GM12801 (cell line): ENCODE results near the gene B4GALNT4.

Source experiments
- TF ChIP-seq, protein P1 (sequence below): IDR thresholded peaks from one replicate; pipeline ENCODE4 v1.5.1; 2011; ENCODE audit warnings: control low read depth; ENCODE audit not compliant: insufficient read length; ENCODE audit errors: extremely low read depth

The B4GALNT4 gene

DNA sequence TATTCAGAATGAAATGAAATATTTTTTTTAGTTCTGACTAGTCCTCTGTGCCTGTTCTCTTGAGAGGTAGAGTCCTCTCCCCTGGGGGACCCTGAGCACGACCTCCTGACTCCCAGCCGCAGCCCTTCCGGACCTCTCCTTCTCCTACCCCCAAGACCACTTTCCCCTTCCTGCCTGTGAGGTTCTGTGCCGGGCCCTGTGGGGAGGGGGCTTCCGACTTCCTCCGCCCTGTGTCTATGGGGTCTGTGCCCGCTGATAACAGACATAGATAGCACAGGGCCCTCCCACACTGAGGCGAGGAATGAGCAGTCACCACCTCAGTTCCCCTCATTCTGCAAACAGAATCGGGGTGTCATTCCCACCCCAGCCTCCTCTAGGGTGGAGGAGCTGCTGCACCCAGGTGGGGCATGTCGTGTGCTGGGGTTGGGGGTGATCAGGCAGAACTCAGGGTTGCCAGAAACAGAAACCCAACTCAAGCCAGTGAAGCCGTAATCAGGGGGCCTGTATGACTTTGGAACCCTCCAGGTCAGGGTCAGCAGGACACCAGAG, 12.9 kb downstream of the B4GALNT4 start:
- TF ChIP-seq, protein P1, sequence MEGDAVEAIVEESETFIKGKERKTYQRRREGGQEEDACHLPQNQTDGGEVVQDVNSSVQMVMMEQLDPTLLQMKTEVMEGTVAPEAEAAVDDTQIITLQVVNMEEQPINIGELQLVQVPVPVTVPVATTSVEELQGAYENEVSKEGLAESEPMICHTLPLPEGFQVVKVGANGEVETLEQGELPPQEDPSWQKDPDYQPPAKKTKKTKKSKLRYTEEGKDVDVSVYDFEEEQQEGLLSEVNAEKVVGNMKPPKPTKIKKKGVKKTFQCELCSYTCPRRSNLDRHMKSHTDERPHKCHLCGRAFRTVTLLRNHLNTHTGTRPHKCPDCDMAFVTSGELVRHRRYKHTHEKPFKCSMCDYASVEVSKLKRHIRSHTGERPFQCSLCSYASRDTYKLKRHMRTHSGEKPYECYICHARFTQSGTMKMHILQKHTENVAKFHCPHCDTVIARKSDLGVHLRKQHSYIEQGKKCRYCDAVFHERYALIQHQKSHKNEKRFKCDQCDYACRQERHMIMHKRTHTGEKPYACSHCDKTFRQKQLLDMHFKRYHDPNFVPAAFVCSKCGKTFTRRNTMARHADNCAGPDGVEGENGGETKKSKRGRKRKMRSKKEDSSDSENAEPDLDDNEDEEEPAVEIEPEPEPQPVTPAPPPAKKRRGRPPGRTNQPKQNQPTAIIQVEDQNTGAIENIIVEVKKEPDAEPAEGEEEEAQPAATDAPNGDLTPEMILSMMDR, result no peak

DNA sequence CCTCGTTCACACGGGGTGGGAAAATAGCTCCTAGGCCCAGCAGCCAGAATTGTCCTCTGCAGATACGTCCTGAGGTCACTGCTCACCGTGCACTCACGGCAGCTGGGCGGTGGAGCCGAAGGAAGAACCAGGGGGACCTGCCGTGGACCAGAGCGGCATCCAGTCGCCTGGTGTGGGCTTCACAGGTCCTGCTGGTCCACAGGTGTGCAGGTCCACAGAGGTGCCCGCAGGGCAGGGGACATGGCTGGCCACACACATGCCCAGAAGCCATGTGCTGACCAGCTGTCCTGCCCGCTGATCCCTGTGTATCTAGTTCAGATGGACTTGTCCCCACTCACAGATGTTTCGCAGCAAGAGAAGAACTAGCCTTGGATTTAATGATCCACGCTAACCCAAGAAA, 14.1 kb downstream of the B4GALNT4 start:
- TF ChIP-seq, protein P1, result no peak

DNA sequence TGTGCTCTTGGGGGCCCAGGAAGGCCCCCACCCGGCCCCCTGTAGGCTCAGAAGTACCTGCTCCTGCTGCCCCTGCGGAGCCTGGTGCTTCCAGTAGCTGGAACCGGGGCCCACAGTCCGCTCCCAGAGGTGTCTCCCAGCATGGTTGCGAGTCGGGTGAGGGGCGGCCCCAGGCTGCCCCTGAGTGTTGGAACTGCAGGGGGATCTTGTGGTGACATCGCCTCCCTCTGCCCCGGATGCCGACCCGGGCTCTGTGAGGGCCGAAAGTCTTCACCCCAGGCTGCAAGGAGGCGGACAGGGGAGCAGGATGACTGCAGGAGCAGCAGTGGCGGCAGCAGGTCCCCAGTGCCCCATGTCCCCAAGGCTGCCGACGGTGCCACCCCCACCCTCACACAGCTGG, 15.2 kb downstream of the B4GALNT4 start:
- TF ChIP-seq, protein P1, result no peak

DNA sequence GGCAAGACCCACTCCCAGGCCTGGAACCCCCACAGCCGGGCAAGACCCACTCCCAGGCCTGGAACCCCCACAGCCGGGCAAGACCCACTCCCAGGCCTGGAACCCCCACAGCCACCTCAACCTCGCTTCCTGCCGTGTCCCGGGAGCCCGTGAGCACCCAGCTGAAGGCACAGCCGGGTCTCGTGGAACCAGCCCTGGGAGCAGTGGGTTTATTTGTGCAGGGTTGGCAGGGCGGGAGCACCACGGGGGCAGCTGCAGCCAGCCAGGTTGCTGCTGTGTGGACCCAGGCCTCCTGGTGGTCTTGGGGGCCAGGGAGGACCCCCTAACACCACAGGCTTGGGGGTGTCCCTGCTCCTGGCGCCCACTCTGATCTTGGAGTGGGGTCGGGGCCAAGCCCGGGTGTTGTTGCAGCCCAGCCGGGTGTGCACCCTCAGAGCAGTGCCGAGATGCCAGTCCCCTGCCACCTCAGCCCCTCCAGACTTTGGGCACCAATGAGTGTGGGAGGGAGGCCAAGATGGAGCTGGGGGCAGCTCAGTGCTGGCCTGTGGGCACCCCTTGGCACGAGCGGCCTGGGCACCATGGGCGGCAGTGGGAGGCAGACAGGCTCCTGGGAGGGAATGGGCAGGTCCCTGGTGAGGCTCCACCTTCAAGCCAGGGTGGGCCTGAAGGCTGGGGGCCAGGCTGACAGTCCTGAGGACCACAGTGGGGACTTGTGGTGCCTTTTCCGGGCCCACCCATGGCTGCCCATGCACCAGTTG, 16.5 kb downstream of the B4GALNT4 start:
- TF ChIP-seq, protein P1, result no peak

DNA sequence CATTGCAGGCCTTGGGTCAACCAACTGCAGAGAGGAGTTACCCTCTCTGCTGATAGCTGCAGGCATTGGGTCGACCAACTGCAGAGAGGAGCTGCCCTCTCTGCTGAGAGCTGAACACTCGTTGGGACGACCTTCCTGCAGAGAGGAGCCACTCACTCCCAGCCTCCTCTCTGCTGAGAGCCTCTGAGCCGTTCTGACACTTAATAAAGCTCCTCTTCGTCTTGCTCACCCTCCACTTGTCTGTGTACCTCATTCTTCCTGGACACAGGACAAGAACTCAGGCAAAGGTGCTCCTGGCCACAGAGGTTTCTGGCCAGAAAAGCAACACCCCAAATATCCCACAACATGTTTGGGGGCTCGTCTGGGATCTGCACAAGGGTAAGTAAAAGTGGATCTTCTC, 17.2 kb downstream of the B4GALNT4 start:
- TF ChIP-seq, protein P1, result no peak

DNA sequence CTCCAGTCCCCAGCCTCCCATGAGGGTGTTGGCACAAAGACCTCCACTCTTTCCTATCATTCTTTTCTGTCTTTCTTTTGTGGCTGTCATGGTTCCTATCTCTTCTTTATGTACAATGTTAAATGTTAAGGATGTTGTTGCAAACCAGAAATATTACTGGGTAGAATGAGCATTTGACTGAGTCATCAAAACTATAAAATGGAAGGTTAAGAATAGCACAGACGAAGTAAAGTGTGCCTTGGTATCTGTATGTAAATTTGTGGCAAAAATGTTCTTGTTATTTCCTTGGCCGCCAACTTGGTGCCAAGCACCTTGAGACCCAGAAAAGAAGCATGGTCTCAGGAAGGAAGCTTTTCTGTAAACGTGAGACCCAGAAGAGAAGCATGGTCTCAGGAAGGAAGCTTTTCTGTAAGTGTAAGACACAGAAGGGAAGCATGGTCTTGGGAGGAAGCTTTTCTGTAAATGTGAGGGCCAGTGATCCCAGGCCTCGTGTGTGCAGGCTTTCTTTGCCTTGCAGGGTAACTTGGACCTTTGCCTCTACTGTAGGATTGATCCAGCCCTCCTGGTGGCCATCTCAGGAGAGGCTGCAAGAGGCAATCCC, 18.0 kb downstream of the B4GALNT4 start:
- TF ChIP-seq, protein P1, result no peak

DNA sequence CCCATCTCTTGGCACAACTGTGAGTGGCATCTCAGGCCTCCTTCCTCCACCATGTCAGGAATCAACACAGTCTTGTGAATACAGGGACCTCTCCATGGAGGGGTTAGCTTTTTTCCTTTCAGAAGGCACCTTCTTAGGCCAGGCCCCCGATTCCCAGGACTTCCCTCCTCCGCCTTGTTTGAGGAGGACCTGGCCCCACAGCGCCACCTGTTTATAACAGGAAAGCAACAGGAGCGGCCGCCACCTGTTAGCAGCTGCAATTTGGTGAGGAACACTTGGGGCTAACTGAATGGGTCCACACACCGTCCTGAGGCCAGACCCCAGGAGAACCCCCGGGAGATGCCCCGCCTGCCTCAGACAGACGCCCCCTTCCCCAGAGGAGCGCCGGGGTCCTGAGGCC, 20.9 kb downstream of the B4GALNT4 start:
- TF ChIP-seq, protein P1, result no peak
